Glutamatergic neuron (in vitro differentiated cells): ENCODE measurements around the gene EDEM3. TPM values are rescaled to one million over a fixed set of nuclear protein-coding genes. Genes with fewer than 3 reads are reported as not detected.

Source experiments
- DNase-seq: peaks from one replicate; pipeline ENCODE4 v3.0.0; 2022
- H3K27ac Mint-ChIP-seq: one replicate; pipeline ENCODE4 v1.8.0; 2020; ENCODE audit warnings: mild to moderate bottlenecking, mixed read lengths, inconsistent platforms; ENCODE audit not compliant: unreplicated experiment
- H3K27me3 Mint-ChIP-seq: one replicate; pipeline ENCODE4 v1.8.0; 2020; ENCODE audit warnings: mild to moderate bottlenecking, moderate library complexity, mixed read lengths, inconsistent platforms; ENCODE audit not compliant: unreplicated experiment
- H3K36me3 Mint-ChIP-seq: one replicate; pipeline ENCODE4 v1.8.0; 2020; ENCODE audit warnings: mild to moderate bottlenecking, mixed read lengths, inconsistent platforms; ENCODE audit not compliant: unreplicated experiment
- H3K4me1 Mint-ChIP-seq: one replicate; pipeline ENCODE4 v1.8.0; 2020; ENCODE audit warnings: mild to moderate bottlenecking, low read depth, mixed read lengths, inconsistent platforms; ENCODE audit not compliant: unreplicated experiment
- H3K4me3 Mint-ChIP-seq: one replicate; pipeline ENCODE4 v1.8.0; 2020; ENCODE audit warnings: mild to moderate bottlenecking, mixed read lengths, inconsistent platforms; ENCODE audit not compliant: unreplicated experiment
- H3K9me3 Mint-ChIP-seq: one replicate; pipeline ENCODE4 v1.8.0; 2020; ENCODE audit warnings: mild to moderate bottlenecking, moderate library complexity, mixed read lengths, inconsistent platforms; ENCODE audit not compliant: unreplicated experiment
- CTCF ChIP-seq: fragments of 200-600 bp; sonication (generic); IDR thresholded peaks from one replicate; pipeline ENCODE4 v1.5.0; 2021; ENCODE audit not compliant: partially characterized antibody, unreplicated experiment
- total RNA-seq: library from RNA; stranded (reverse); fragmentation: NEBNext Ultra II Directional; extraction: Animal tissue kit (Norgen Biotek cat#: 25700); gene quantifications from one replicate; pipeline ENCODE4 v1.2.1, GENCODE V29; 2021; ENCODE audit not compliant: unreplicated experiment

The EDEM3 gene
- total RNA-seq, 1 donor from 2014 or later: 23.6 TPM

DNA sequence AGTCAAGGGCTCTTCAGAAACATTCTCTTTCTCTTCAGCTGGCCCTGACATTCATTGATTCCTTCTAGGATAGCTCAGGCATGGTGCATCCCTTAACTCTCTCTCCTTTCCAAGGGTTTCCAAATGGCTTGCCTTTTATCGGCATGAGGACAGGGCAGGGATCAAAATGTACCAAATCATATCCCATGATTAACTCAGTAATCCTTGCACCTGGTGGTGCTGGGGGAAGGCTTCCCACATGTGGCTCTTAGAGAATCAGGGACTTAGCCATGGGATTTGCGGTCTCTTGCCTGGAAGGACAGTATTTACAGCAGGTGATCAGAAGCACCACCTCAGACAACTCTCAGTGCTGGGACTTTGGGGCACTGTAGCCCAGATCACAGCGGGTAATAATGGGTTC is 46.2 kb upstream of the EDEM3 start:
- H3K27ac Mint-ChIP-seq: no peak overlapping the region
- H3K27me3 Mint-ChIP-seq: no peaks in the 10 kb centered on the region
- no peaks in the 10 kb centered on the region for H3K4me1 Mint-ChIP-seq
- DNase-seq: no peak
- no peak overlapping the region for H3K4me3 Mint-ChIP-seq
- no peaks in the 10 kb centered on the region for H3K36me3 Mint-ChIP-seq
- H3K9me3 Mint-ChIP-seq: peaks cover 1% of the 10 kb centered on the region
- TF ChIP-seq CTCF: no peak

DNA sequence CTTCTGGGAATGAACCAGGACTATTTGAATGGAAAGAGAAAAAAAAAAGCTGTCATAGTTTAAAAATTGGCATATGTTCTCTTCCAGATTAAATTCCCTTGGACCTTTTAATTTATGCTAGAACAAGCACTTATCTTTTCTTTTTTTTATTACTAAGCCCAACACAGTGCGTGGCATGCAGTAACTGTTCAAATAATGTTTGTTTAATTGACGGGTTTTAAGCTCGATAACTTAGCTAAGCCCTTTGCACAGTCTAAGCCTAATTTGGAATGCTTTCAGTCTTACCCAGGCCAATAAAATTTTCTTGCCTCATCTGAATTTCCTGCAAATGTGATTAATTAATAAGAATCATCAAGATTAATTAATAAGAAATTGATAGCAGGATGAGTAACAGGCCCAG is 39.3 kb upstream of the EDEM3 start:
- Mint-ChIP-seq H3K9me3 (peaks cover 1% of the 10 kb centered on the region), H3K36me3 (no peaks in the 10 kb centered on the region), H3K4me3 (no peak overlapping the region), H3K27ac (no peak overlapping the region), H3K4me1 (peaks cover 2% of the 10 kb centered on the region), H3K27me3 (no peaks in the 10 kb centered on the region)
- no peak for TF ChIP-seq CTCF
- DNase-seq: no peak

DNA sequence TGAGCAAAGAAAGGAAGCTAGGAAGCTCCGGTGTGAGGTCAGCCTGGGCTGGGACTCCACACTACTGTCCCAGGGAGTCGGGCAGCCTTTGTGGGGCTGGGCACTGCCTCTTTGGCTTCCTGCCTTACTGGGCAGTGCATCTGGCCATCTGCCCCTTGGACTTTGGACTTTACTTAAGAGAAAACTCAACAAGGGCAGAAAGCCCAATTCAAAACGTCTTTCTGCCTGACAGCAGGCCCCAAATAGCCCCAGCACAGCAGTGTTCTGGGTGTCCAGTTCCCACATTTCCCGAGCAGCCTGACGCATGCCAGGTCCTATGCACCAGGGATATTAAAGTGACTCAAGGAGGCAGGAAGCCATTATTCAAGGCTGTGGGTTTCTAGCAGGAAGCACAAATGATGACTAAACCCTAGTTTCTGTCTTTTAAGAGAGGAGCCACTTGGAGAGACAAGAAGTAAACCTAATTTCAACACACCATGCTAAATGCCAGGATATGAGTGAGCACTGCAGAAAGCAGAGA is 37.9 kb upstream of the EDEM3 start:
- Mint-ChIP-seq H3K27me3 (no peaks in the 10 kb centered on the region), H3K36me3 (no peaks in the 10 kb centered on the region), H3K4me1 (peaks cover 2% of the 10 kb centered on the region), H3K4me3 (no peak overlapping the region), H3K9me3 (no peaks in the 10 kb centered on the region), H3K27ac (no peak overlapping the region)
- TF ChIP-seq CTCF: no peak
- no peak for DNase-seq

DNA sequence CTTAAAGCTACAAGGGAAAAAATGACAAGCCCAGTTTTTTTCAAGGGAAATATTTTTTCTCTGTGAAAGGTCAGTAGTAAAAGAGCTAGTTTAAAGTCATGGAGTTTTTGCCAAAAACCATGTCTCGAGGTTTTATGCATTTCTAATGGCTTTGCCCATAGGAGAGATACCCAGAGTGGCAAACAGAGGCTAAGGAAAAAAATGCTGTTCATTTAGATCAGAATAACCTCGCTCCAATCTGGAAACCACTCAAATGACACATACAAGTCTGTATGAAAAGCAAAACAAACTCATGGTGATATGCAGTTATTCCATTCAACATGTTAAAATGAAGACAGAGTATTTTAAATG is 36.9 kb upstream of the EDEM3 start:
- Mint-ChIP-seq H3K9me3 (no peaks in the 10 kb centered on the region), H3K27me3 (no peaks in the 10 kb centered on the region), H3K27ac (no peak overlapping the region), H3K4me1 (peaks cover 2% of the 10 kb centered on the region), H3K4me3 (no peak overlapping the region), H3K36me3 (no peaks in the 10 kb centered on the region)
- DNase-seq: no peak
- no peak for TF ChIP-seq CTCF

DNA sequence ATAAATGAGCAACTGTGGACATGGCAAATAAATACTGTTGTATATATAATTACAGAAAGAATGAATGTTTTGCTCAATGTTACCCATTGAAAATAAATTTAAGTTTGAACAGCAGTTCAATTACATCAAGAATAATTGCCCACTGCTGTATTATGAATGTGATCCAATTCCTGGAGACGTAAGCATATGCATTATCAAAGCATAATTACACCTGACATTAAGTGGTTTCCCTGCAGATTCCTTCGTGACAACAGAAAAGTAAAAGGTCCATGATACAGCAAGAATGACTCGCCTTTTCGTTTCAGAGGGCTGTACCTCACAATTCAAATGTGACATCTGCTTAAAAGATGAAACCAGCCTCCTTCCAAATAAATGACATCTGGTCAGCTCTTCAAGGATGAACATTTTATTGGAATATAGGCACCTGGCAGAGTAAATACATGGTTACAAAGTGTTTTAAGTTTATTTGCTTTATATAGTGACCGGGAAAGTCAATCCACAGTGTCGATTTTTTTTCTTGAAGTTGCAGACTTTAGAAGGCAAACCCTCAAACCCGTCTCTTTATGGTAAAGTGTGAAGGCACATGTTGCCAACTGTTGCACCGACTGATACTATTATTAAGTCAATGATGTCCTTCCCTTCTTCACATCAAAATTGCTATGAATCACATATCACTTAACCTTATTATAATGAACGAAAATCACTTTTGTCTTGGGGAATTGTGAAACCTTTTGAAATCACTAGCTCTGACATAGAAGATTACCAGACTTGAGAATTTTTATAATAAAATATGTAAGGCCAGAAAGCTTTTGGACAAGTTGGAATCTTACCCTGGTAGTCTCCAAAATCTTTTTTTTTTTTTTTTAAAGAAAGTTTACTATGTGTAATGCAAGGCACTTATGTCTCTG is 36.2 kb upstream of the EDEM3 start:
- no peaks in the 10 kb centered on the region for H3K36me3 Mint-ChIP-seq

More for the DNA sequence above, 36.2 kb upstream of the EDEM3 start:
- no peaks in the 10 kb centered on the region for H3K9me3 Mint-ChIP-seq
- H3K4me3 Mint-ChIP-seq: no peak overlapping the region
- no peak overlapping the region for H3K27ac Mint-ChIP-seq
- DNase-seq: no peak
- H3K27me3 Mint-ChIP-seq: no peaks in the 10 kb centered on the region
- TF ChIP-seq CTCF: no peak
- peaks cover 2% of the 10 kb centered on the region for H3K4me1 Mint-ChIP-seq
